CD4-positive, alpha-beta T cell (primary cell): ENCODE data around the gene AP1G1. TPM values are rescaled to one million over a fixed set of nuclear protein-coding genes. Genes with fewer than 3 reads are reported as not detected.
A peak's percentile ranks its signal among the peaks of the same experiment; 100 is the strongest.

Experiments used
- ATAC-seq: fragments of 200-7000 bp; cut with Tn5 transposase; one replicate; pipeline ENCODE4 v1.10.0; 2022; ENCODE audit warnings: mild to moderate bottlenecking; ENCODE audit not compliant: poor library complexity
- CTCF ChIA-PET: fragments of 350-600 bp; sonication (Branson Sonifier 250); formaldehyde crosslinking; loops from one replicate; lab custom pipeline; 2021; ENCODE audit warnings: antibody characterized with exemption, inconsistent platforms; lab: Charles Lee
- POLR2A ChIA-PET: fragments of 350-600 bp; sonication (Branson Sonifier 250); formaldehyde crosslinking; loops from one replicate; lab custom pipeline; 2021; ENCODE audit warnings: antibody characterized with exemption, inconsistent platforms; lab: Charles Lee
- DNase-seq, 14 experiments: peaks; one replicate each; pipeline ENCODE4 v3.0.0-alpha.2; 2013 to 2020; ENCODE audit warnings: mixed read lengths in 2 of 14
- H3K27ac ChIP-seq, 2 donors: one replicate each; pipeline versions ENCODE4 v1.5.1 to v1.7.0; 2013; ENCODE audit warnings: low read length in 2 of 2, low read depth in 1 of 2, mild to moderate bottlenecking in 1 of 2
- H3K27me3 ChIP-seq, 2 experiments: 1 replicate in 1 of 2; 2 replicates in 1 of 2; pipeline versions ENCODE4 v1.6.1 to v1.7.0; 2013; ENCODE audit warnings: low read length in 2 of 2, control low read depth in 1 of 2, mild to moderate bottlenecking in 1 of 2, moderate library complexity in 1 of 2; ENCODE audit not compliant: insufficient read depth in 2 of 2, control insufficient read depth in 1 of 2
- H3K36me3 ChIP-seq: one replicate; pipeline ENCODE4 v1.6.1; 2013; ENCODE audit warnings: low read length, control low read depth; ENCODE audit not compliant: insufficient read depth
- H3K4me1 ChIP-seq: one replicate; pipeline ENCODE4 v1.6.1; 2013; ENCODE audit warnings: low read length, control low read depth; ENCODE audit not compliant: insufficient read depth
- H3K4me3 ChIP-seq: one replicate; pipeline ENCODE4 v1.5.1; 2013; ENCODE audit warnings: mild to moderate bottlenecking, low read length, moderate library complexity
- H3K9me3 ChIP-seq, 2 experiments: 1 replicate in 1 of 2; 2 replicates in 1 of 2; pipeline versions ENCODE4 v1.6.1 to v1.7.0; 2013; ENCODE audit warnings: low read length in 2 of 2, mild to moderate bottlenecking in 2 of 2, control low read depth in 1 of 2, moderate library complexity in 1 of 2; ENCODE audit not compliant: control insufficient read depth in 1 of 2, insufficient read depth in 1 of 2
- H3K27ac Mint-ChIP-seq: one replicate; pipeline ENCODE4 v1.8.0; 2020; ENCODE audit warnings: mixed read lengths
- H3K27me3 Mint-ChIP-seq: one replicate; pipeline ENCODE4 v1.8.0; 2021; ENCODE audit warnings: mixed read lengths
- H3K36me3 Mint-ChIP-seq: one replicate; pipeline ENCODE4 v1.8.0; 2021; ENCODE audit warnings: low read depth, mixed read lengths
- H3K4me1 Mint-ChIP-seq: one replicate; pipeline ENCODE4 v1.8.0; 2021; ENCODE audit warnings: low read depth, mixed read lengths
- H3K4me3 Mint-ChIP-seq: one replicate; pipeline ENCODE4 v1.8.0; 2020; ENCODE audit warnings: mild to moderate bottlenecking, mixed read lengths
- H3K9me3 Mint-ChIP-seq: one replicate; pipeline ENCODE4 v1.8.0; 2020; ENCODE audit warnings: mixed read lengths
- intact Hi-C, 2 experiments: fragments of 100-400 bp; cut with DNase I in 1 of 2; cut with micrococcal nuclease in 1 of 2; formaldehyde crosslinking; loops; one replicate each; pipeline versions ENCODE4 v1.15.1 to v1.9.0; 2023 to 2025; cut with DNase I, micrococcal nuclease
- total RNA-seq, 174 experiments: library from RNA in 2 of 174; stranded (reverse) in 2 of 174; gene quantifications; one replicate each; pipeline ENCODE4 v1.2.3 and lab custom pipeline; 2021 to 2026
- TF ChIP-seq, protein P1 (sequence below): fragments of 200-600 bp; IDR thresholded peaks from one replicate; pipeline ENCODE4 v1.8.0; 2022; ENCODE audit warnings: antibody characterized with exemption, mild to moderate bottlenecking

Gene AP1G1
- total RNA-seq, 2 experiments from 2014 or later: 171 to 175 TPM

DNA sequence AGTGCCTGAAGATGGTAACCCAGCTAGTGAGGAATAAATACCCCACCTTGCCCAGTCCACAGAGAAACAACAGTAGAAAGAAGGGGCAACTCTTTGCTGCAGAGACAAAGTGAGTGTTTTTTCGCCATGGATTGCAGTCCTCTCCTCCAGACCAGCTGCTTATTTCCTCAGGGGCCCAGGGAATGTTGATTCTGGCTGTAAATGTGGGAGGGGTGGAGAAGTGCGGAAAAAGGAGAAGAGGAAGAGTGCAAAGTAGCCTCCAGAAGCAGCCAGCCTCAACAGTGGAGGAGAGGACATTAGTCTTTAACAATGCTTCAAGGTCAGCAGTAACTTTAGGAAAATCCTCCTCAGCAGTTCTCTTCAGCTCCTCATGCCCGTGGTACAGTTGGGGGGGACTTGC lies 76.0 kb downstream of the AP1G1 start:
- Mint-ChIP-seq H3K36me3 (peaks cover 54% of the 10 kb centered on the region), H3K4me3 (no peak overlapping the region), H3K4me1 (no peaks in the 10 kb centered on the region), H3K27ac (no peak overlapping the region), H3K27me3 (no peaks in the 10 kb centered on the region), H3K9me3 (no peaks in the 10 kb centered on the region)
- DNase-seq (no peak), ATAC-seq (no peak)
- intact Hi-C loops: no loop called here
- H3K27ac ChIP-seq: no peak overlapping the region
- no peak overlapping the region for H3K4me3 ChIP-seq
- TF ChIP-seq, protein P1, sequence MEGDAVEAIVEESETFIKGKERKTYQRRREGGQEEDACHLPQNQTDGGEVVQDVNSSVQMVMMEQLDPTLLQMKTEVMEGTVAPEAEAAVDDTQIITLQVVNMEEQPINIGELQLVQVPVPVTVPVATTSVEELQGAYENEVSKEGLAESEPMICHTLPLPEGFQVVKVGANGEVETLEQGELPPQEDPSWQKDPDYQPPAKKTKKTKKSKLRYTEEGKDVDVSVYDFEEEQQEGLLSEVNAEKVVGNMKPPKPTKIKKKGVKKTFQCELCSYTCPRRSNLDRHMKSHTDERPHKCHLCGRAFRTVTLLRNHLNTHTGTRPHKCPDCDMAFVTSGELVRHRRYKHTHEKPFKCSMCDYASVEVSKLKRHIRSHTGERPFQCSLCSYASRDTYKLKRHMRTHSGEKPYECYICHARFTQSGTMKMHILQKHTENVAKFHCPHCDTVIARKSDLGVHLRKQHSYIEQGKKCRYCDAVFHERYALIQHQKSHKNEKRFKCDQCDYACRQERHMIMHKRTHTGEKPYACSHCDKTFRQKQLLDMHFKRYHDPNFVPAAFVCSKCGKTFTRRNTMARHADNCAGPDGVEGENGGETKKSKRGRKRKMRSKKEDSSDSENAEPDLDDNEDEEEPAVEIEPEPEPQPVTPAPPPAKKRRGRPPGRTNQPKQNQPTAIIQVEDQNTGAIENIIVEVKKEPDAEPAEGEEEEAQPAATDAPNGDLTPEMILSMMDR: no peak
- no peaks in the 10 kb centered on the region for H3K4me1 ChIP-seq
- peaks cover 55% of the 10 kb centered on the region for H3K36me3 ChIP-seq
- H3K27me3 ChIP-seq: no peaks in the 10 kb centered on the region
- ChIA-PET CTCF (no interaction called here), POLR2A (no interaction called here)
- no peaks in the 10 kb centered on the region for H3K9me3 ChIP-seq

- Mint-ChIP-seq H3K27me3 (no peaks in the 10 kb centered on the region), H3K4me1 (peaks cover 11% of the 10 kb centered on the region), H3K36me3 (peaks cover 28% of the 10 kb centered on the region), H3K27ac (no peak overlapping the region), H3K4me3 (no peak overlapping the region), H3K9me3 (no peaks in the 10 kb centered on the region)
- H3K36me3 ChIP-seq: peaks cover 18% of the 10 kb centered on the region
- no peak overlapping the region for H3K27ac ChIP-seq
- ATAC-seq: no peak
- H3K27me3 ChIP-seq: no peaks in the 10 kb centered on the region
- peaks cover 9% of the 10 kb centered on the region for H3K4me1 ChIP-seq
- H3K9me3 ChIP-seq: no peaks in the 10 kb centered on the region
- intact Hi-C loops: loop anchor here (5.0 to 10.0 kb wide), 3 partner anchors 160 to 367 kb away; partner anchors contain the start of genes DHX38 (in 1 of the 2) and TXNL4B (in 1 of the 2)
- CTCF ChIA-PET: interaction anchor here (0.5 kb wide), 1 partner anchor 155 kb away, joined by 3 read pairs; no protein-coding TSS in a partner anchor
- POLR2A ChIA-PET: no interaction called here
- no peak for DNase-seq
- H3K4me3 ChIP-seq: no peak overlapping the region
- TF ChIP-seq, protein P1: no peak
These were observed 80.9 kb downstream of the AP1G1 start for GRCh38 chr16:71727551-71728324.

DNA sequence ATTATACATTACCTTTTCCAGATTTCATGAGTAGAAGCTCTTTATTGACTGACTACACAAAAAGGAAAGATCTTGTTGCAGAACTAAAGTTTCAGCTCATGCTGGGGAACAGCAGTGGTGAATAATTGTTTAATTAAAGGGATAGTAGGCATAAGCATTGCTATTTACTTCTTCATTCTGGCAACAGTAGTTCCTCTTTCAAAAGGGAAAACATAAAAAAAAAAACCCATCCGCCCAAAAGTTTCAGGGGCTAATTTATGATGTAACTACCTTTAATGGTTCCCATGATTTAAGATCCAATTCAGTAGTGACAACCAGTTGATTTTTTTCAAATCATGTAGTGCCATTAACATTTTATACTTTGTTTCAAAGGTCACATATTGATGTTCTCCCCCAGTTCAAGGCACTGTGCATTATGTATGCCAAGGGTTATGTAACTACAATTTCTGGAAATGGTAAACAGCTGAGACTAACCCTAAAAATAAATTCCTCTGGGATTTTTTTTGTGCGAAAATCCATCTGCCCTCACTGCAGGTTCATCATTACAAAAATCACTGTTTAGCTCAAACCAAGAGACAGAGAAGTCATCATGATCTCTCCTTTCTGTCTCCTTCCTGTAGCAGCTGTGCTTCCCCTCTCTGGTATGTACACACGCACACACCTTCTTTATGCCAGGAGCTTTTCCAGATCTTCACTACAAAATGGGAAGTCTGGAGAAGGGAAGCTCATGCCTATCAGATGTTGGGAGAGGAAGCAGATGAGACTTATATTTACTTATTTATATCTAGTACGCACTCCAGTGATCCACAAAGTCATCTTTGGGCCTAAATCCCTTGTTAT lies 81.9 kb downstream of the AP1G1 start:
- DNase-seq: peak in 1 of 14 experiments; percentile 12
- intact Hi-C loops: loop anchor here (5.0 to 10.0 kb wide), 3 partner anchors 161 to 368 kb away; partner anchors contain the start of genes DHX38 (in 1 of the 2) and TXNL4B (in 1 of the 2)
- H3K27me3 Mint-ChIP-seq: no peaks in the 10 kb centered on the region

More for the DNA sequence above, 81.9 kb downstream of the AP1G1 start:
- H3K36me3 ChIP-seq: peaks cover 7% of the 10 kb centered on the region
- TF ChIP-seq, protein P1: no peak
- Mint-ChIP-seq H3K9me3 (no peaks in the 10 kb centered on the region), H3K4me3 (peak overlapping the region; percentile 25), H3K27ac (no peak overlapping the region), H3K36me3 (peaks cover 21% of the 10 kb centered on the region), H3K4me1 (peaks cover 15% of the 10 kb centered on the region)
- no peaks in the 10 kb centered on the region for H3K27me3 ChIP-seq
- H3K4me3 ChIP-seq: no peak overlapping the region
- H3K4me1 ChIP-seq: peaks cover 11% of the 10 kb centered on the region
- POLR2A ChIA-PET: no interaction called here
- ATAC-seq: no peak
- no peaks in the 10 kb centered on the region for H3K9me3 ChIP-seq
- no peak overlapping the region for H3K27ac ChIP-seq
- CTCF ChIA-PET: no interaction called here
